Neural progenitor cell (in vitro differentiated cells): ENCODE measurements around the gene PNMA8C. TPM values are rescaled to one million over a fixed set of nuclear protein-coding genes. Genes with fewer than 3 reads are reported as not detected.

Experiments used
- DNase-seq: peaks from one replicate; pipeline ENCODE4 v3.0.0-alpha.2; 2016; ENCODE audit warnings: low spot score
- H2AFZ ChIP-seq: fragments of 200-600 bp; sonication (generic); replicated peaks from 2 replicates; pipeline ENCODE4 v1.6.1; 2016; ENCODE audit warnings: antibody characterized with exemption
- H3F3A ChIP-seq: fragments of 200-600 bp; sonication (generic); 2 replicates; pipeline ENCODE4 v1.6.1; 2016; ENCODE audit warnings: antibody characterized with exemption, low read depth
- H3K27ac ChIP-seq: fragments of 200-600 bp; sonication (generic); 2 replicates; pipeline ENCODE4 v1.5.1; 2016; ENCODE audit warnings: mild to moderate bottlenecking
- H3K27me3 ChIP-seq: fragments of 200-600 bp; sonication (generic); 2 replicates; pipeline ENCODE4 v1.6.1; 2016; ENCODE audit warnings: mild to moderate bottlenecking, moderate library complexity
- H3K36me3 ChIP-seq: fragments of 200-600 bp; sonication (generic); 2 replicates; pipeline ENCODE4 v1.5.1; 2016
- H3K4me1 ChIP-seq: fragments of 200-600 bp; sonication (generic); 2 replicates; pipeline ENCODE4 v1.6.1; 2016; ENCODE audit warnings: mixed run types
- H3K4me2 ChIP-seq: fragments of 200-600 bp; sonication (generic); 2 replicates; pipeline ENCODE4 v1.6.1; 2016
- H3K4me3 ChIP-seq: fragments of 200-600 bp; sonication (generic); 2 replicates; pipeline ENCODE4 v1.5.1; 2016
- H3K79me2 ChIP-seq: fragments of 200-600 bp; sonication (generic); 2 replicates; pipeline ENCODE4 v1.6.1; 2016; ENCODE audit warnings: low read depth
- H3K9ac ChIP-seq: fragments of 200-600 bp; sonication (generic); 2 replicates; pipeline ENCODE4 v1.6.1; 2016
- H3K9me3 ChIP-seq: fragments of 200-600 bp; sonication (generic); 2 replicates; pipeline ENCODE4 v1.5.1; 2016; ENCODE audit warnings: low read depth
- H4K20me1 ChIP-seq: fragments of 200-600 bp; sonication (generic); 2 replicates; pipeline ENCODE4 v1.6.1; 2016; ENCODE audit warnings: low read depth
- H3K27ac Mint-ChIP-seq: 3 replicates; pipeline ENCODE4 v1.8.0; 2021; ENCODE audit warnings: mixed read lengths
- H3K27me3 Mint-ChIP-seq: 2 replicates; pipeline ENCODE4 v1.8.0; 2022; ENCODE audit warnings: low read depth, mild to moderate bottlenecking, inconsistent platforms, moderate library complexity, mixed read lengths; ENCODE audit not compliant: insufficient read depth
- H3K36me3 Mint-ChIP-seq: 3 replicates; pipeline ENCODE4 v1.8.0; 2021; ENCODE audit warnings: mixed read lengths
- H3K4me1 Mint-ChIP-seq: 3 replicates; pipeline ENCODE4 v1.8.0; 2021; ENCODE audit warnings: mixed read lengths
- H3K4me3 Mint-ChIP-seq: 3 replicates; pipeline ENCODE4 v1.8.0; 2021; ENCODE audit warnings: mild to moderate bottlenecking, moderate library complexity, mixed read lengths
- H3K9me3 Mint-ChIP-seq: 3 replicates; pipeline ENCODE4 v1.8.0; 2020; ENCODE audit warnings: mixed read lengths
- CTCF ChIP-seq: fragments of 200-600 bp; sonication (generic); IDR thresholded peaks from 2 replicates; pipeline ENCODE4 v1.5.1; 2017; ENCODE audit warnings: antibody characterized with exemption, mild to moderate bottlenecking
- EZH2 ChIP-seq: fragments of 200-600 bp; sonication (generic); IDR thresholded peaks from 2 replicates; pipeline ENCODE4 v1.6.1; 2017; ENCODE audit warnings: antibody characterized with exemption, mild to moderate bottlenecking, moderate library complexity
- EZH2phosphoT487 ChIP-seq: fragments of 200-600 bp; sonication (generic); IDR thresholded peaks from 2 replicates; pipeline ENCODE4 v1.6.1; 2017; ENCODE audit warnings: antibody characterized with exemption
- total RNA-seq: library from RNA; depleted of rRNA; stranded (reverse); fragments of >200 nt; gene quantifications from 2 replicates; pipeline ENCODE4 v1.2.3, GENCODE V29; 2015; ENCODE audit warnings: low replicate concordance

PNMA8C gene
- total RNA-seq, 1 donor from 2014 or later, result 0.58 TPM

GRCh38 chr19:46451352-46451751 lies 22.6 kb upstream of the PNMA8C start:
- Histone ChIP-seq H3K27me3 (no peaks in the 10 kb centered on the region), H3K4me2 (no peak overlapping the region), H3F3A (no peaks in the 10 kb centered on the region), H3K4me3 (no peak overlapping the region), H4K20me1 (no peaks in the 10 kb centered on the region), H3K36me3 (no peaks in the 10 kb centered on the region), H3K9me3 (no peaks in the 10 kb centered on the region), H3K79me2 (no peaks in the 10 kb centered on the region), H2AFZ (no peak overlapping the region), H3K4me1 (no peaks in the 10 kb centered on the region), H3K9ac (no peak overlapping the region), H3K27ac (no peak overlapping the region)
- Mint-ChIP-seq H3K27me3 (peaks cover 6% of the 10 kb centered on the region), H3K4me1 (no peaks in the 10 kb centered on the region), H3K4me3 (no peak overlapping the region), H3K36me3 (peaks cover 6% of the 10 kb centered on the region), H3K9me3 (peaks cover 8% of the 10 kb centered on the region), H3K27ac (no peak overlapping the region)
- DNase-seq, result no peak
- TF ChIP-seq EZH2phosphoT487, result no peak
- TF ChIP-seq EZH2, result no peak
- no peak for TF ChIP-seq CTCF

- H3F3A ChIP-seq, result no peaks in the 10 kb centered on the region
- peaks cover 4% of the 10 kb centered on the region for H3K27me3 Mint-ChIP-seq
- H3K9me3 ChIP-seq, result no peaks in the 10 kb centered on the region
- no peak overlapping the region for H2AFZ ChIP-seq
- H3K27ac ChIP-seq, result no peak overlapping the region
- TF ChIP-seq CTCF (no peak), EZH2 (no peak), EZH2phosphoT487 (no peak)
- no peak overlapping the region for H3K27ac Mint-ChIP-seq
- no peaks in the 10 kb centered on the region for H3K4me1 ChIP-seq
- no peak overlapping the region for H3K9ac ChIP-seq
- H3K4me3 ChIP-seq, result no peak overlapping the region
- H3K36me3 ChIP-seq, result no peaks in the 10 kb centered on the region
- no peaks in the 10 kb centered on the region for H3K4me1 Mint-ChIP-seq
- no peak overlapping the region for H3K4me2 ChIP-seq
- H3K9me3 Mint-ChIP-seq, result peaks cover 8% of the 10 kb centered on the region
- no peaks in the 10 kb centered on the region for H4K20me1 ChIP-seq
- H3K79me2 ChIP-seq, result no peaks in the 10 kb centered on the region
- no peak for DNase-seq
- no peak overlapping the region for H3K4me3 Mint-ChIP-seq
- peaks cover 6% of the 10 kb centered on the region for H3K36me3 Mint-ChIP-seq
- H3K27me3 ChIP-seq, result no peaks in the 10 kb centered on the region
Observed at GRCh38 chr19:46450737-46451136, 22.0 kb upstream of the PNMA8C start.

- Histone ChIP-seq H3K4me3 (no peak overlapping the region), H2AFZ (no peak overlapping the region), H3K4me1 (no peaks in the 10 kb centered on the region), H3K4me2 (no peak overlapping the region), H3K27me3 (no peaks in the 10 kb centered on the region), H3K9ac (no peak overlapping the region), H3F3A (no peaks in the 10 kb centered on the region), H3K27ac (no peak overlapping the region), H3K79me2 (no peaks in the 10 kb centered on the region), H3K9me3 (no peaks in the 10 kb centered on the region), H4K20me1 (no peaks in the 10 kb centered on the region), H3K36me3 (no peaks in the 10 kb centered on the region)
- DNase-seq, result no peak
- TF ChIP-seq EZH2phosphoT487 (no peak), CTCF (no peak), EZH2 (no peak)
- Mint-ChIP-seq H3K4me3 (no peak overlapping the region), H3K27ac (no peak overlapping the region), H3K4me1 (no peaks in the 10 kb centered on the region), H3K9me3 (peaks cover 8% of the 10 kb centered on the region), H3K36me3 (peaks cover 6% of the 10 kb centered on the region), H3K27me3 (peaks cover 4% of the 10 kb centered on the region)
Observed at GRCh38 chr19:46449228-46449627, 20.5 kb upstream of the PNMA8C start.

GRCh38 chr19:46448601-46449000 lies 19.9 kb upstream of the PNMA8C start:
- peaks cover 8% of the 10 kb centered on the region for H3K9me3 Mint-ChIP-seq
- no peak overlapping the region for H3K4me2 ChIP-seq
- H3K4me1 ChIP-seq, result no peaks in the 10 kb centered on the region
- no peaks in the 10 kb centered on the region for H3F3A ChIP-seq
- H4K20me1 ChIP-seq, result no peaks in the 10 kb centered on the region
- H3K27ac Mint-ChIP-seq, result no peak overlapping the region
- TF ChIP-seq EZH2phosphoT487 (no peak), CTCF (no peak), EZH2 (no peak)
- no peak overlapping the region for H3K4me3 Mint-ChIP-seq
- H3K27ac ChIP-seq, result no peak overlapping the region
- H3K9ac ChIP-seq, result no peak overlapping the region
- no peak for DNase-seq
- no peak overlapping the region for H3K4me3 ChIP-seq
- no peaks in the 10 kb centered on the region for H3K36me3 ChIP-seq
- H3K27me3 ChIP-seq, result no peaks in the 10 kb centered on the region
- H3K9me3 ChIP-seq, result no peaks in the 10 kb centered on the region
- H2AFZ ChIP-seq, result no peak overlapping the region
- peaks cover 6% of the 10 kb centered on the region for H3K36me3 Mint-ChIP-seq
- peaks cover 4% of the 10 kb centered on the region for H3K27me3 Mint-ChIP-seq
- H3K79me2 ChIP-seq, result no peaks in the 10 kb centered on the region
- no peaks in the 10 kb centered on the region for H3K4me1 Mint-ChIP-seq
